Measurements from ENCODE around the gene DYDC2. TPM values are rescaled to one million over a fixed set of nuclear protein-coding genes. Genes with fewer than 3 reads are reported as not detected.

DYDC2 gene
- total RNA-seq, 4 donors from 2014 or later: not detected

DNA sequence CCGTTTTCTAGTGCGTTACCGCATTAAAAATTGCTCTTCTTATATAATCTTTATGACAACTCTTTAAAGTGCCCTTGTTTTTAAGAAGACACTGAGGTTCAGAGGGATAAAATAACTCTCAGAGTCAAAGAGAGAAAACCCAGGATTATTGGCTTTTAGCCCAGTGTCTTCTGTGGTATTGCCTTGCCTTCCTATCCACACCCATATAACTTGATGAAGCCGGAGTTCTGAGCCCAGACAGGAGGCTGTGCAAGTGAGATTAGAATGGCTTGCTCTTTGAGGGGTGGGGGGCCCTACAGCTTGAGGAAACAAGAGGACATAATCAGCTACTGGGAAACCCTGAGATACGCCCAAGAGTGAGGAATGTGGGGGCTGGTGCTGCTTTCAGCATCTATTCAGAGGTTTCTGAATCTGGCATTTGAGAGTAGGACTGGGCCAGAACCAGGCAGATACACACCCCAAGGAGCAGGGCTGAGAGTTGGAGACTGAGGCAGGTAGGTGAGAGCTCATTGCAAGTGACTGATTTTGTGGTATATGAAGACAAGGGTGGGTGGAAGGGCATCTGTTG, 54.1 kb downstream of the DYDC2 start:
- ATAC-seq (ENCODE audit: low FRiP score) (no peak), DNase-seq (ENCODE audit: low spot score) (no peak)
- TF ChIP-seq, protein P1, sequence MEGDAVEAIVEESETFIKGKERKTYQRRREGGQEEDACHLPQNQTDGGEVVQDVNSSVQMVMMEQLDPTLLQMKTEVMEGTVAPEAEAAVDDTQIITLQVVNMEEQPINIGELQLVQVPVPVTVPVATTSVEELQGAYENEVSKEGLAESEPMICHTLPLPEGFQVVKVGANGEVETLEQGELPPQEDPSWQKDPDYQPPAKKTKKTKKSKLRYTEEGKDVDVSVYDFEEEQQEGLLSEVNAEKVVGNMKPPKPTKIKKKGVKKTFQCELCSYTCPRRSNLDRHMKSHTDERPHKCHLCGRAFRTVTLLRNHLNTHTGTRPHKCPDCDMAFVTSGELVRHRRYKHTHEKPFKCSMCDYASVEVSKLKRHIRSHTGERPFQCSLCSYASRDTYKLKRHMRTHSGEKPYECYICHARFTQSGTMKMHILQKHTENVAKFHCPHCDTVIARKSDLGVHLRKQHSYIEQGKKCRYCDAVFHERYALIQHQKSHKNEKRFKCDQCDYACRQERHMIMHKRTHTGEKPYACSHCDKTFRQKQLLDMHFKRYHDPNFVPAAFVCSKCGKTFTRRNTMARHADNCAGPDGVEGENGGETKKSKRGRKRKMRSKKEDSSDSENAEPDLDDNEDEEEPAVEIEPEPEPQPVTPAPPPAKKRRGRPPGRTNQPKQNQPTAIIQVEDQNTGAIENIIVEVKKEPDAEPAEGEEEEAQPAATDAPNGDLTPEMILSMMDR (IDR thresholded peaks at IDR 0.05): no peak

DNA sequence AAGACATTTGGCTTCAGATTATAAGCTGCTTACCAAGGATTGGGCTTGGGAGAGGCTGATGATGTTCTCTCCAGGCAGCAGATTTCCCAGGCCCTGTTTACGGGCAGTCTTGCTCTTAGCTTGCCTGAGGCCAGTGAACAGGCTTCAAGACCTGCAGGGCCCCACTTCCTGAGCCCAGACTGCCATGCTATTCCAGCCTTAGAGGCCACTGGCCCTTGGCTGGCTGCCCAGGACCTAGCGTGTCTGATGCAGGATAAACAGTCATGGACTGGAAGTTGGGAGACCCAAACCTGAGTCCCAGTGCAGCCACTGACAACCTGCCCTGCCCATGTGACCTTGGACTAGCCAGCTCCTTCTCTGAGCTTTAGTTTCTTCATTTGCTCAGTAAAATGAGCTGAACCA, 54.7 kb downstream of the DYDC2 start:
- DNase-seq (ENCODE audit: low spot score) (no peak), ATAC-seq (ENCODE audit: low FRiP score) (no peak)
- TF ChIP-seq, protein P1 (IDR thresholded peaks at IDR 0.05): no peak

DNA sequence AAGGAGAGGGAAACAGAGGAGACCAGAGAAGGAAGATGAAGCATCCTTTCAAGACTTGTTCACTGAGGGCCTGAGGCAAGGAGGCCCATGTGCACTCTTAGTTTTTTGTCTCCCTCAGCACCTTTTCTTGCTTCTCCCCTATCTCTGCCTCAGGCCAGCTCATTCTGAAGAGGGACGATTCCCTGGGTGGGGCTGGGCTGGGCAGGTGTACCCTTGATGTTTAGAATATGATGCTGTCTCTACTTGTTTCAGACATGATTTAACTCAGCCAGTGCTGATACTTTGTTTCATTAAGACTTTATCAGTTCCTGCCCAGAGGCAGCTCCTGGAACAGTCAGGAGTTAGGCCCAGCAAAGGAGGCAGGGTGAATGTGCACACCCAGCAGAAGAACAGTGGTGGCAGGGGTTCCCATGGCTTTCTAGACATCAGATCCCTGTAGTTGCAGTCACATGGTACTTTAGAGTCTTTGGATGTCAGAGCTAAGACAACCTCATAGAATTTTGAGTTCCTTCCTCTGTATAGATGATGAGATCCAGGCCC, 55.2 kb downstream of the DYDC2 start:
- DNase-seq (ENCODE audit: low spot score) (no peak), ATAC-seq (ENCODE audit: low FRiP score) (no peak)
- TF ChIP-seq, protein P1 (IDR thresholded peaks at IDR 0.05): no peak

DNA sequence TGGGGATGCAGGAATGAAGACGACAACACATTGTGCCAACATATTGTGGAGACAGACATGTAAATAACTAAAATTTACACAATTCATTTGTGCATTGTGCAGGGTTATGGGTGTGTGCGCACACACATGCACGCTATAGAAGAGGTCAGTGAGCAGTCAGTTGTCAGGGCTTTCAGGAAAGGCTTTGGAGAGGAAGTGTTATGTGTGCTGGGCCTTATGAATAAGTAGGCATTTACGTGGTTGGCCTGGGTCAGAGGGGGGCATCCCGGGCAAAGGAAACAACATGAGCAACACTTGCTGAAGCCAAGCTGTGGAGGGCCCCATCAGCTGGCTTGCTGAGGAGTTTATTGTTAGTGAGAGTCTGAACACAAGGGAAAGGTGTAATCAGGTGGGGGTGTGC, 55.9 kb downstream of the DYDC2 start:
- TF ChIP-seq, protein P1 (IDR thresholded peaks at IDR 0.05): no peak
- ATAC-seq (ENCODE audit: low FRiP score): no peak
- no peak for DNase-seq (ENCODE audit: low spot score)

DNA sequence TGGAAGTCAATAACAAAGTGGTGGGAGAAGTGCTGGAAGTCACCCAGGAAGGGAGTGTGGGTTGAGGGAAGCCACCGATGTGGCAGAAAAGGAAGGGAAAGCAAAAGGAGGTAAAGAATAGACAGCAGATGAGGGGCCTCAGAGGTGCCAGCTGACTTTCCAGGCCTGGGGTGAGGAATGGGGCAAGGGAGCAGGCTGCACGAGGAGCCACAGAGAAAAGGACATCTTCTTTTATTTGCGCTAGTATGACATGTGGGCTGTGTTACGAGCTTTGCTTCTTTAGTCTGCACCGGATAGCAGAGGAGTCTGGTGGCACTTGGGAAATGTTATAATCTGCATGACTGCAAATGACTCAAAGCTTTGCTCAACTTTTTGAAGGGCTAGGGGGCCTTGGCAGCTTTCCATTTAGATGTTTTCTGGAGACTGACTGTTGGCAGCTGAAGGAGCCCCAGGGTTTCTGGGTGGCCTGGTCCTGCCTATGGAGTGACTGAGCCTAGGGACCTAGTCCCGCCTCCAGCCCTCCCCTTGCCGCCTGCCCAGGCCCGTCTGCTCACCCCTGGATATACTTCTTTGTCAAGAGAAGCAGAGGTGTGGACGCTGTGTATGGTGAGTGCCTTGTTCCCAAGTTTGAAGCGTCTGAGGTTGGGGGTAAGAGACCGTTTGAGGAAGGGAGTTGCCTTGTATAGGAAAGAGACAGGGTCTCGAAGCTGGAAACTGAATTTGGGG, 56.9 kb downstream of the DYDC2 start:
- TF ChIP-seq, protein P1 (IDR thresholded peaks at IDR 0.05): no peak
- DNase-seq (ENCODE audit: low spot score) (no peak), ATAC-seq (ENCODE audit: low FRiP score) (no peak)

DNA sequence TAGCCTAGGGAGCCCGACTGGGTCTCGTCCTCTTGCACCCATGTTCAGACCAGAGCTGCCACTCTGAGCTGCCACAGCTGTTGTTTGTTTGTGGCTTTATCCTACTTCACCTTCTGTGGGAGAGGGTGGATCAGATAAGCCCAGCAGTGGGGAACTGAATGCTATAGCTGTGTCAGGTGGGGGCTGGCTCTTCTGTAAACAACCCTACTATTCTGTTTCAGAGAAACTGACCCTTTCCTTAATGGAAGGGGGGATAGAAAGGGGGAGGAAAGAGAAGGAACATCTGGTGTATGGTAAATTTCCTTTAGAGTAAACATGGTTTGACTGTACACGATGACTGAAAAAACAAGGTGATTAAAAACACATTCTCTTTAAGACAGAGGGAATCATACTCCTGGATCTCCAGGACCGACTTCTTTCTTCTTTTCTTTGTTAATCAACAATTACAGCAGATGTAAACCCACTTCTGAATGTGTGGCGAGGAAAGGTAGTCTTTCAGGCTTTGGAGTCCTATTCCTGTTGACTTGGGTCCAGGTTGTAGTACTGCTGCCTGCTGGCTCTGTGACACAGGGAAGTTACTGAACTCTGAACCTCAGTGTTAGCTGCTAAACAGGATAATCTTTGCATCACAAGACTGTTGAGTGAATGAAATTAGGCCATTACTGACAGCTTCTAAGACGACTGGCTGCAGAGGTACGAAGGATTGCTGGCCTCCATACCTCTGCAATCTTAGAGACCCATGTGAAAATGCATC, 57.7 kb downstream of the DYDC2 start:
- ATAC-seq (ENCODE audit: low FRiP score) (no peak), DNase-seq (ENCODE audit: low spot score) (no peak)
- TF ChIP-seq, protein P1 (IDR thresholded peaks at IDR 0.05): no peak

Data from omental fat pad (tissue), 4 donors.